ENCODE results near the gene CCNF. TPM values are rescaled to one million over a fixed set of nuclear protein-coding genes. Genes with fewer than 3 reads are reported as not detected.
A peak's percentile ranks its signal among the peaks of the same experiment; 100 is the strongest.

Gene CCNF
- total RNA-seq, 1 donor from 2014 or later = 27.8 TPM

DNA sequence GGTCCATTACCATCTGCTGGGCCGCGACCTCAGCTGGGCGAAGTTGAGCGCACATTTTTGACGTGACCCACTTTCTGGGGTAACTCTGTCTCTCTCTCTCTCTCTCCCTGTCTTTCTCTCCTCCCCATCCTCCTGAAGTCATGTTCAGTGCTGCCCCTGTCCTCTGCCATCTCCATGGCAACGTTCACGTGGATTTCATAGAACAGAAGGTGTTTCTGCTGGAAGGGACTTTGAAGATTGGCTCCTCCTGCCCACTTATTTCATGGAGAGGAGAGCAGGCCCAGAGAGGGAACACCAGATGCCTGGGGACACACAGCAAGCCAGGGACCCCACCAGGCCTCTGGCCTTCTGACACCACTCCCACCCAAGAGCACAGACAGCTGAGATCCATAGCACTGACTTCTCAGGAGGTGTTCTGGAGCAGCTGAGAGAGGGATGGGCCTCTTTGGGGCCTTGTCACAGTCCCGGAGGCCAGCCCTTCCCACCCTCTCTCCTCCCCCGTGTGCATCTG, 4.2 kb upstream of the CCNF start:
- H3K4me1 Mint-ChIP-seq (ENCODE audit: low read depth) = peaks cover 2% of the 10 kb centered on the region
- H3K27ac Mint-ChIP-seq = no peak overlapping the region
- TF ChIP-seq, protein P1, sequence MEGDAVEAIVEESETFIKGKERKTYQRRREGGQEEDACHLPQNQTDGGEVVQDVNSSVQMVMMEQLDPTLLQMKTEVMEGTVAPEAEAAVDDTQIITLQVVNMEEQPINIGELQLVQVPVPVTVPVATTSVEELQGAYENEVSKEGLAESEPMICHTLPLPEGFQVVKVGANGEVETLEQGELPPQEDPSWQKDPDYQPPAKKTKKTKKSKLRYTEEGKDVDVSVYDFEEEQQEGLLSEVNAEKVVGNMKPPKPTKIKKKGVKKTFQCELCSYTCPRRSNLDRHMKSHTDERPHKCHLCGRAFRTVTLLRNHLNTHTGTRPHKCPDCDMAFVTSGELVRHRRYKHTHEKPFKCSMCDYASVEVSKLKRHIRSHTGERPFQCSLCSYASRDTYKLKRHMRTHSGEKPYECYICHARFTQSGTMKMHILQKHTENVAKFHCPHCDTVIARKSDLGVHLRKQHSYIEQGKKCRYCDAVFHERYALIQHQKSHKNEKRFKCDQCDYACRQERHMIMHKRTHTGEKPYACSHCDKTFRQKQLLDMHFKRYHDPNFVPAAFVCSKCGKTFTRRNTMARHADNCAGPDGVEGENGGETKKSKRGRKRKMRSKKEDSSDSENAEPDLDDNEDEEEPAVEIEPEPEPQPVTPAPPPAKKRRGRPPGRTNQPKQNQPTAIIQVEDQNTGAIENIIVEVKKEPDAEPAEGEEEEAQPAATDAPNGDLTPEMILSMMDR (IDR thresholded peaks at IDR 0.05; ENCODE audit: unreplicated experiment) = no peak
- no peaks in the 10 kb centered on the region for H3K9me3 Mint-ChIP-seq (ENCODE audit: low read depth)
- peaks cover 24% of the 10 kb centered on the region for H3K27me3 Mint-ChIP-seq
- H3K36me3 Mint-ChIP-seq (ENCODE audit: insufficient read depth) = no peaks in the 10 kb centered on the region
- no peak for DNase-seq (ENCODE audit: low spot score, unreplicated experiment)
- no peak overlapping the region for H3K4me3 Mint-ChIP-seq (ENCODE audit: low read depth)

DNA sequence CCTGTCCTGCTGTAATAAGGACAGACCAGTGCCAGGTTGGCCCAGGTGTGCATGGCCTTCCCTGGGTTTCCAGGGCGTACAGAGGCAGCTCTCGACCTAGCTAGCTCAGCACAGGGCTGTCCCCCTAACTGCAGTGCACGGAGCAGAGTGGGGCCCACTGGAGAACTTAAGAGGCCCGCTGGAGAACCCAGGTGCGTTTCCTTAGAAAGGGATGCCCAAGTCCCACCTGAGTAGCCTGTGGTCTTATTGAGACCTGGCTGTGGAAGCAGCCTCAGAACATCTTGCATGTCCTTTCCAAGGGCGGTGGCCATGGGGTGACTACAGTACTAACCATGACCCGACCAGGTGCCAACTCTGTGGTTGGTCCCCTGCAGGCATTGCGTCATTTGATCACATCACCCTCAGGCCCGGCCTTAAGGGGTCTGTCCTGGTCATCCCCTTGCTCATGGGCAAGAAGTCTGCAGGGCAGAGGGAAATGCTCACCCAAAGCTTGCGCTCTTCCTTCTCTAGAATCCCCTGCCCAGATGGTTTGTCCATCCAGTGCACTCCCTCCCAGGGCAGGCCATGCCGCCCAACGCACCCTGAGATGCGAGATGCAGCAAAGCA, 3.3 kb upstream of the CCNF start:
- TF ChIP-seq, protein P1 (IDR thresholded peaks at IDR 0.05; ENCODE audit: unreplicated experiment) = no peak
- Mint-ChIP-seq H3K36me3 (ENCODE audit: insufficient read depth) (no peaks in the 10 kb centered on the region), H3K4me3 (ENCODE audit: low read depth) (no peak overlapping the region), H3K27me3 (peaks cover 20% of the 10 kb centered on the region), H3K27ac (no peak overlapping the region), H3K4me1 (ENCODE audit: low read depth) (peaks cover 11% of the 10 kb centered on the region), H3K9me3 (ENCODE audit: low read depth) (no peaks in the 10 kb centered on the region)
- no peak for DNase-seq (ENCODE audit: low spot score, unreplicated experiment)

DNA sequence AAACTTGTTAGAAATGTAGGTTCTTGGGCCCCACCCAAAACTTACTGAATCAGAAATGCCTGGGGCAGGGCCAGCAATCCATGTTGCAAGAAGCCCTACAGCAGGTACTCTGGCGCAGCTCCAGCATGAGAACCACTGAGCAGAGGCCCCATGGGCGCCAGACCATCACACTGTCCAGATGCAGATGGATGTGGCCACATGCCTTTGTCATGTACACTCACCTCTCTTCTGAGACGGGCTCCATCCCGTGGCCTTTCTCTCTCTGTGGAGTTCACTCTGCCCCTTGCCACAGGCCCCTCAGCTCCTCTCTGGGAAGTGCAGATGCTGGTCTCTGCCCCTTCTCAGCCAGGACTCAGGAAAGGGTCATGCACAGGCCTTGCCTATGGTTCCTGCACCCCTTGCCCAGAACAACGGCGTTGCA, 2.3 kb upstream of the CCNF start:
- H3K27me3 Mint-ChIP-seq = peaks cover 17% of the 10 kb centered on the region
- TF ChIP-seq, protein P1 (IDR thresholded peaks at IDR 0.05; ENCODE audit: unreplicated experiment) = no peak
- no peak overlapping the region for H3K4me3 Mint-ChIP-seq (ENCODE audit: low read depth)
- no peak for DNase-seq (ENCODE audit: low spot score, unreplicated experiment)
- H3K27ac Mint-ChIP-seq = no peak overlapping the region
- no peaks in the 10 kb centered on the region for H3K36me3 Mint-ChIP-seq (ENCODE audit: insufficient read depth)
- H3K4me1 Mint-ChIP-seq (ENCODE audit: low read depth) = peaks cover 11% of the 10 kb centered on the region
- H3K9me3 Mint-ChIP-seq (ENCODE audit: low read depth) = no peaks in the 10 kb centered on the region

DNA sequence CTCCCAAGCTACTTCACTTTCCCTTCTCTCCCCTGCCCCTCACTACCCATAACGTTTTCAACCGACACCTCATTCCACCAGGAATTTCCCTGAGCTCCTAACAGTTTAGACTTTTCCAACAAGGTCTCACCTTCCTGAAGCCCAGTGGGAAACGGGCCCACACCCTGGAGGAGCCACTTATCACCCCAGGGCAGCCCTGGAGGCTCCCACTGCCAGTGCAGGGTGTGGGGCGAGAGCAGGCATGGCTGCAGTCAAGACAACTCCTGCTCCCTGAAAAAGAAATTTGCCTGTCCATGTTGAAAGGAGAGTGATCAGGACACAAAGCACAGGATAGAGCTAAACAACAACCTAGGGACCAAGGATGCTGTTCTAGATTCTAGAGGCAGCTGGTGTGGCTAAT, 1.7 kb upstream of the CCNF start:
- no peaks in the 10 kb centered on the region for H3K9me3 Mint-ChIP-seq (ENCODE audit: low read depth)
- H3K4me3 Mint-ChIP-seq (ENCODE audit: low read depth) = peak overlapping the region; percentile 49
- TF ChIP-seq, protein P1 (IDR thresholded peaks at IDR 0.05; ENCODE audit: unreplicated experiment) = no peak
- H3K36me3 Mint-ChIP-seq (ENCODE audit: insufficient read depth) = no peaks in the 10 kb centered on the region
- H3K4me1 Mint-ChIP-seq (ENCODE audit: low read depth) = peaks cover 11% of the 10 kb centered on the region
- H3K27me3 Mint-ChIP-seq = peaks cover 17% of the 10 kb centered on the region
- H3K27ac Mint-ChIP-seq = no peak overlapping the region
- DNase-seq (ENCODE audit: low spot score, unreplicated experiment) = no peak

DNA sequence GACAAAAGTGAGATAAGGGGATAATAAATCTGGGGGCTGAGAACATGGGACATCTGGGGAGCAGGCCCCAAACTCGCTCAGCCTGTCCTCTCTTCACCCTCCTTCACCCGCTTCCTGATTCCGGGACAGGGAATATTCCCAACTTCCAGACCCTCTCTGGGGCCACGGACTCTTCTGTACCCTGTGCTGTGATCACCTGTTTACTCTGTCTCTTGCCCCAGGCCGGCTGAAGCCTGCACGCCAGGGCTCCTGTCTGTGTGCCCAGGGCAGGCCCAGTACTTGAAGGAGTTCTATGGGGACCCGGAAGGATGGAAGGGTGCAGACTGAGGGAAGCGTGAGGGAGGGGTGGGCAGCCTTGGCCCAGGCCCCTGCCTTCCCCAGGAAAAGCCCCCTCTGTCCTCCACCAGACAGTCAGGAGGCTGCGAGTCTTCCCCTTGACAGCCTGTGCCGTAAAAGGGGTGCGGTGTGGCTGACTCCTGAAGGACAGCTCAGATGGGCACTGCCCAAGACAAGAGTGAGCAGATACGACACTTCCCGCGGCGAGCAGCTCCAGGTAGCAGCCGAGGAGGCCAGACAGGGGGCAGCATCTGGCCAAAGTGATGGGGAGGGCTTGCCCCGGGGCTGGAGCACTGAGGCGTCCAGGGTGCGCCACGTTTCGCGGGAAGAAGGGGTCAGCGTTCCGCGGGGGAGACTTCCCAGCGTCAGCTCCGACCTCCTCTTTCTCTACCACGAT, 1.0 kb upstream of the CCNF start:
- H3K4me1 Mint-ChIP-seq (ENCODE audit: low read depth) = peaks cover 11% of the 10 kb centered on the region
- peak; percentile 26 for DNase-seq (ENCODE audit: low spot score, unreplicated experiment)
- peaks cover 3% of the 10 kb centered on the region for H3K36me3 Mint-ChIP-seq (ENCODE audit: insufficient read depth)
- TF ChIP-seq, protein P1 (IDR thresholded peaks at IDR 0.05; ENCODE audit: unreplicated experiment) = no peak
- H3K4me3 Mint-ChIP-seq (ENCODE audit: low read depth) = peak overlapping the region; percentile 66
- peak overlapping the region; percentile 88 for H3K27ac Mint-ChIP-seq
- peaks cover 17% of the 10 kb centered on the region for H3K27me3 Mint-ChIP-seq
- no peaks in the 10 kb centered on the region for H3K9me3 Mint-ChIP-seq (ENCODE audit: low read depth)
